ENCODE results near the gene MTA1.

MTA1 gene

GRCh38 chr14:105388110-105388951, 31.3 kb upstream of the MTA1 start:
- no peak for DNase-seq

GRCh38 chr14:105388976-105389375, 30.7 kb upstream of the MTA1 start:
- no peak for DNase-seq

GRCh38 chr14:105389534-105389933, 30.1 kb upstream of the MTA1 start:
- no peak for DNase-seq

GRCh38 chr14:105389976-105390848, 29.4 kb upstream of the MTA1 start:
- DNase-seq, result no peak

- DNase-seq, result no peak
These were observed 28.7 kb upstream of the MTA1 start for GRCh38 chr14:105390849-105391500.

- DNase-seq, result no peak
These were observed 28.1 kb upstream of the MTA1 start for GRCh38 chr14:105391541-105391940.

GRCh38 chr14:105392131-105393090, 27.2 kb upstream of the MTA1 start:
- no peak for DNase-seq

GRCh38 chr14:105393151-105393550, 26.5 kb upstream of the MTA1 start:
- DNase-seq, result no peak

GRCh38 chr14:105394714-105395537, 24.7 kb upstream of the MTA1 start:
- DNase-seq, result no peak

GRCh38 chr14:105395538-105395854, 24.1 kb upstream of the MTA1 start:
- no peak for DNase-seq

- DNase-seq, result no peak
These were observed 22.2 kb upstream of the MTA1 start for GRCh38 chr14:105397350-105397931.

GRCh38 chr14:105398044-105398725, 21.4 kb upstream of the MTA1 start, which contains the start of gene TEX22:
TSS of gene TEX22 (plus strand) at chr14:105398538. CDS start at chr14:105399341, 803 bp downstream.
- peak; percentile 63 for DNase-seq

GRCh38 chr14:105398726-105399465, 20.7 kb upstream of the MTA1 start:
- DNase-seq, result peak; percentile 31 to 34

GRCh38 chr14:105399466-105399775, 20.2 kb upstream of the MTA1 start:
- DNase-seq, result no peak

- DNase-seq, result no peak
These were observed 19.6 kb upstream of the MTA1 start for GRCh38 chr14:105400016-105400415.

- DNase-seq, result no peak
These were observed 17.9 kb upstream of the MTA1 start for GRCh38 chr14:105401699-105402098.

- DNase-seq, result no peak
These were observed 11.0 kb upstream of the MTA1 start for GRCh38 chr14:105408592-105408991.

- no peak for DNase-seq
These were observed 10.3 kb upstream of the MTA1 start for GRCh38 chr14:105409364-105409763.

GRCh38 chr14:105410642-105411016, 9.0 kb upstream of the MTA1 start:
- DNase-seq, result no peak
